Activated naive CD4-positive, alpha-beta T cell treated with anti-CD3 and anti-CD28 coated beads for 36 hours (primary cell): Measurements from ENCODE around the gene UCKL1. TPM values are rescaled to one million over a fixed set of nuclear protein-coding genes. Genes with fewer than 3 reads are reported as not detected.
"Not testable (repeated sequence)": the region's sequence is repeated elsewhere in the genome, so short reads cannot be mapped to it uniquely, and the experiment has no call there.

Experiments used
- CTCF ChIA-PET: fragments of 350-600 bp; sonication (Branson Sonifier 250); formaldehyde crosslinking; loops from one replicate; lab custom pipeline; 2021; ENCODE audit warnings: antibody characterized with exemption; lab: Charles Lee
- DNase-seq: peaks from one replicate; pipeline ENCODE4 v3.0.0-alpha.2; 2020
- H3K27ac Mint-ChIP-seq: one replicate; pipeline ENCODE4 v1.8.0; 2021; ENCODE audit warnings: mild to moderate bottlenecking, mixed read lengths
- H3K27me3 Mint-ChIP-seq: one replicate; pipeline ENCODE4 v1.8.0; 2021; ENCODE audit warnings: low read depth, mixed read lengths
- H3K36me3 Mint-ChIP-seq: one replicate; pipeline ENCODE4 v1.8.0; 2021; ENCODE audit warnings: low read depth, mixed read lengths
- H3K4me1 Mint-ChIP-seq: one replicate; pipeline ENCODE4 v1.8.0; 2021; ENCODE audit warnings: low read depth, mixed read lengths
- H3K4me3 Mint-ChIP-seq: one replicate; pipeline ENCODE4 v1.8.0; 2021; ENCODE audit warnings: mild to moderate bottlenecking, moderate library complexity, mixed read lengths
- H3K9me3 Mint-ChIP-seq: one replicate; pipeline ENCODE4 v1.8.0; 2021; ENCODE audit warnings: mixed read lengths
- intact Hi-C: fragments of 100-400 bp; cut with micrococcal nuclease; formaldehyde crosslinking; loops from one replicate; pipeline ENCODE4 v1.15.1; 2023
- total RNA-seq, 2 experiments: library from RNA; stranded (reverse); gene quantifications; one replicate each; pipeline ENCODE4 v1.2.3, GENCODE V29; 2021

Gene UCKL1
- total RNA-seq, 2 experiments from 2014 or later = 23.3 to 23.9 TPM

GRCh38 chr20:63962426-63963347 lies 6.5 kb upstream of the UCKL1 start:
- CTCF ChIA-PET = interaction anchor here (1.3 kb wide), 1 partner anchor 11 kb away, joined by 4 read pairs; no protein-coding TSS in a partner anchor
- H3K27ac Mint-ChIP-seq = no peak overlapping the region
- intact Hi-C loops = no loop called here
- H3K36me3 Mint-ChIP-seq = peaks cover 8% of the 10 kb centered on the region
- H3K27me3 Mint-ChIP-seq = no peaks in the 10 kb centered on the region
- H3K9me3 Mint-ChIP-seq = no peaks in the 10 kb centered on the region
- no peak overlapping the region for H3K4me3 Mint-ChIP-seq
- no peak for DNase-seq
- H3K4me1 Mint-ChIP-seq = peaks cover 6% of the 10 kb centered on the region

GRCh38 chr20:63961664-63962425 lies 5.6 kb upstream of the UCKL1 start:
- intact Hi-C loops = no loop called here

GRCh38 chr20:63960654-63961621 lies 4.7 kb upstream of the UCKL1 start:
- H3K27ac Mint-ChIP-seq, H3K4me3 Mint-ChIP-seq, H3K36me3 Mint-ChIP-seq, DNase-seq, H3K9me3 Mint-ChIP-seq, H3K27me3 Mint-ChIP-seq, intact Hi-C loops: not testable (repeated sequence)
- CTCF ChIA-PET = interaction anchor here (1.3 kb wide), 1 partner anchor 13 kb away, joined by 4 read pairs; no protein-coding TSS in a partner anchor
- peaks cover 15% of the 10 kb centered on the region for H3K4me1 Mint-ChIP-seq

More at GRCh38 chr20:63961664-63962425, 5.6 kb upstream of the UCKL1 start:
- DNase-seq = no peak
- peaks cover 8% of the 10 kb centered on the region for H3K36me3 Mint-ChIP-seq
- no peaks in the 10 kb centered on the region for H3K27me3 Mint-ChIP-seq
- H3K4me3 Mint-ChIP-seq = no peak overlapping the region
- CTCF ChIA-PET = interaction anchor here (0.5 to 1.3 kb wide), 2 partner anchors 12 to 51 kb away, joined by 4 to 5 read pairs; no protein-coding TSS in a partner anchor
- peaks cover 13% of the 10 kb centered on the region for H3K4me1 Mint-ChIP-seq
- no peaks in the 10 kb centered on the region for H3K9me3 Mint-ChIP-seq
- H3K27ac Mint-ChIP-seq = no peak overlapping the region

DNA sequence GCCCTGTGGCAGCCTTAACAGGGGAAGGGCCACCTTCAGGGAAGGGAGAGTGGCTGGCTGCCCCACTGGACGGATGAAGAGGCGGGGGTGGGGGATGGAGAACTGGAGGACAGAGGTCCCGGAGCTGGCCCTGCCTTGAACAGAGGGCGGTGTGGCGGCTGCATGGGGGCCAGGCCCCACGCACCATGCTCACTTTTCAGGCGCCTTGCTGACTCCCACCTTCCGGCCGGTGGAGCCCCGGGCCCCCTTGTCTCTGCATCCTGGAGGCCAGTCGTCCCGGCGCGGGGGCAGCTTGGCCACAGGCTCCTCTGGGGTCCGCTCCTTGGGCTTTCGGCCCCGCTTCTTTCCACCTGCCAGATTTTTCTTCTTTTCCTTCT lies 3.5 kb upstream of the UCKL1 start:
- H3K4me3 Mint-ChIP-seq = no peak overlapping the region
- intact Hi-C loops = loop anchor here (5.0 kb wide), 1 partner anchor 302 kb away; the partner anchor contains the start of gene RTEL1

DNA sequence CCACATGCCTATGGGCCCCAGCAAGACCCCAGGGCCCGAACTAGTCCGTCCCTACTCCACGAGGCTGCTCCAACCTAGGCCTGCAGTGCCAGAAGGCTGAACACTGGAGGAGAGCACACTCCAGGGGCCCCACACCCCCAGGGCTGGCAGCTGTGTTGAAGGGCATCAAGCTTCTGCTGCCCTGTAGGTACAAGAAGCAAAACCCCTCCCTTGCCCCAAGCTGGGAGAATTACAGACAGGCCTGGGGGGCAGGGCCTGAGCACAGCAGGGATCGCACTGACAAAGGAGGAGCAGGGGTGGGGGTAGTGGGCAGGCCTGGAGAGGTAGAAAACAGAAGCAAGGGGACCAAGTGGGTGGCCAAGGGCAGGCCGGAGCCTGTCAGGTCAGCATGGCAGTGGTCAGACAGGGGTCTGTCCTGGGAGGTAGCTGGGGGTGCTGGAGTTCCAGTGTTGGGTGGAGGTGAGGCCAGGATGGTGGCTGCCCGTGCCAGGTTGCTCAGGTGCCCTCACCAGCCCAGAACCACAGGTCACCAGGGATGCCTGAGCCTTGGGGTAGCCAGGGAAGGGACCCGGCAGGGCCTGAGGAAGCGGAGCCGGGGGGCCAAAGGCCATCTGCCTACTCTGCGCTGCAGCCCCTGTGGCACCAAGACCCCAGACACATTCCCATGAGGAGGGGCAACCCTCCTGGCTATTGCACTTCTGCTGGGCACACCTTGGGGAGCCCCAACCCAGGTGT lies 2.9 kb upstream of the UCKL1 start:
- H3K27ac Mint-ChIP-seq = no peak overlapping the region
- DNase-seq = no peak

More for the DNA sequence above, 3.5 kb upstream of the UCKL1 start:
- no peaks in the 10 kb centered on the region for H3K9me3 Mint-ChIP-seq
- H3K27ac Mint-ChIP-seq = no peak overlapping the region
- peaks cover 20% of the 10 kb centered on the region for H3K4me1 Mint-ChIP-seq
- CTCF ChIA-PET = no interaction called here
- no peak for DNase-seq
- H3K27me3 Mint-ChIP-seq = no peaks in the 10 kb centered on the region
- peaks cover 8% of the 10 kb centered on the region for H3K36me3 Mint-ChIP-seq

GRCh38 chr20:63958471-63958870 lies 2.3 kb upstream of the UCKL1 start:
- Mint-ChIP-seq H3K9me3 (no peaks in the 10 kb centered on the region), H3K27ac (peak overlapping the region; percentile 85), H3K4me1 (peaks cover 32% of the 10 kb centered on the region), H3K27me3 (no peaks in the 10 kb centered on the region), H3K4me3 (no peak overlapping the region), H3K36me3 (peaks cover 9% of the 10 kb centered on the region)
- intact Hi-C loops = loop anchor here (5.0 kb wide), 1 partner anchor 301 kb away; the partner anchor contains the start of gene RTEL1
- DNase-seq = no peak
- CTCF ChIA-PET = no interaction called here

More for the DNA sequence above, 2.9 kb upstream of the UCKL1 start:
- H3K36me3 Mint-ChIP-seq = peaks cover 8% of the 10 kb centered on the region
- CTCF ChIA-PET = no interaction called here
- H3K27me3 Mint-ChIP-seq = no peaks in the 10 kb centered on the region
- no peaks in the 10 kb centered on the region for H3K9me3 Mint-ChIP-seq
- peaks cover 26% of the 10 kb centered on the region for H3K4me1 Mint-ChIP-seq
- intact Hi-C loops = loop anchor here (5.0 kb wide), 1 partner anchor 302 kb away; the partner anchor contains the start of gene RTEL1
- no peak overlapping the region for H3K4me3 Mint-ChIP-seq

DNA sequence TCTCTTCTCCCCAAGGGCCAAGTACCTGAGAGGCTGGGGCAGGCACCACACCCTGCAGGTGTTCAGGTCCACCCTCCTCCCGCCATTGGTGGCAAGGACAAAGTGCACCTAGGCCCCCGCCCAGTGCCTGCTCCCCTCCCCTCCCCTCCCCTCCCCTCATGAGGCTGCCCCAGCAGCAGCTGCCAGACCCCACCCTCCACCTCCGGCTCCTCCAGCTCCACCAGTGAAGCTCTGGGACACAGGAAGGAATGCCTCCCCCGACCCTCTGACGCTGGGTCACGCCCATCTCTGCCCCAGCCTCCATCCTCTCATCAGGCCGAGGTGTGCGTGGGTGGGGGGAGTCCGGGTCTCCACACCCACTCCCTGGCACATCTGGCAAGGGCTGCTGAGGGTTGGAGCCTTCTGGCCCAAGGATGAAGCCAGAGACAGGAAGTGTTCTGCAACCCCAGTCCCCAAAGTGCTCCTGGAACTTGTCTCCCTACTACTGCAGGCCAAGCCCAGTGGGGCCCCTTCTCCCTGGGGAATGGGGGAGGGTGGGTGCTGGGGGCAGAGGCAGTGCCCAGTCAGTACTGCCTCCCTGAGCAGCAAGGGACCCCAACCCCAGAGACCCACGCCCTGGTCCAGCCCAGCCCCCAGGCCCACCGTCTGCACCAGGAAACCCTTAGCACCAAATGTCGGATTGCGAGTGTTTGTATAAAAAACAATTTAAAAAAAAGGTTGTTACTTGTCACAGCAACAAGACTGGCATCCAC lies 1.6 kb upstream of the UCKL1 start:
- H3K4me3 Mint-ChIP-seq = peak overlapping the region; percentile 21
- H3K9me3 Mint-ChIP-seq = no peaks in the 10 kb centered on the region
- peaks cover 36% of the 10 kb centered on the region for H3K4me1 Mint-ChIP-seq
- H3K36me3 Mint-ChIP-seq = peaks cover 8% of the 10 kb centered on the region
- CTCF ChIA-PET = interaction anchor here (0.5 to 1.0 kb wide), 2 partner anchors 20 to 308 kb away, joined by 3 read pairs; no protein-coding TSS in a partner anchor
- DNase-seq = peak; percentile 49
- no peaks in the 10 kb centered on the region for H3K27me3 Mint-ChIP-seq
- H3K27ac Mint-ChIP-seq = peak overlapping the region; percentile 85
- intact Hi-C loops = loop anchor here (1.0 to 5.0 kb wide), 7 partner anchors 19 to 331 kb away; partner anchors contain the start of genes DNAJC5, GMEB2, RTEL1 and TPD52L2

DNA sequence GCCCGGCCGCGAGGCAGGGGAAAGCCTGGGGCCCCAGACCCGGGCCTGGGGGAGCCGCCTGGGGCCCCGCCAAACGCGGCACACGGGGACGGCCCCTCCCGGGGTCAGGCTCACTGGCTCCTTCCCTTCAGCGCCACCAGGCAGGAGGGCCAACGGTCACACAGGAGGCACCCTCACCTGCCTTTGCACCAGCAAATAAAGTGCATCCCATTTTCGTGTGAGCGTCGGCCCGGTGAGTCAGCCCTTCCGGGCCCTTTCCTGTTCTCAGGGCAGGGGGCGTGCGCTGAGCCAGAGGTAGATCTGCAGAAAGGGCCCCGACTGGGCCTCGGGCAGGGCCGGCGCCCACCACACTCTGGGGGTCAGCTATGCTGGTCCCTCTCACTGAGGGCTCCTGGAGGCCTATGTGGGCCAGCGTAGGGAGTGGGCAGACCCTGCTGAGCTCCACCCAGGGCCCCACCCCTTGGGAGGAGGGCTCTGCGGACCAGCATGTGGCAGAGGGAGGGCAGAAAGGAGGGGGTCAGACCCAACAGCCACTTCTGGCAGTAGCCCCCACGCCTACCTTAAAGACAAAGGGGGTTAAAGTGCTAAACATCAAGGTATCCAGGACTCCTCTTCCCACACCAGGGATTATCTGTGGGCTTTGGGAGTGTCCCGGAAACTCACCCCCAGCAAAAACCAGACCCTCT lies 931 bp upstream of the UCKL1 start:
- H3K4me3 Mint-ChIP-seq = peak overlapping the region; percentile 74
- intact Hi-C loops = loop anchor here (1.0 to 5.0 kb wide), 7 partner anchors 20 to 330 kb away; partner anchors contain the start of genes DNAJC5, GMEB2, RTEL1 and TPD52L2
- peak overlapping the region; percentile 85 for H3K27ac Mint-ChIP-seq
- peaks cover 39% of the 10 kb centered on the region for H3K4me1 Mint-ChIP-seq
- H3K36me3 Mint-ChIP-seq = peaks cover 7% of the 10 kb centered on the region
- H3K9me3 Mint-ChIP-seq = no peaks in the 10 kb centered on the region
- CTCF ChIA-PET = interaction anchor here (0.5 to 1.0 kb wide), 3 partner anchors 21 to 307 kb away, joined by 3 to 4 read pairs (median 3); partner anchors contain the start of gene PRPF6
- no peaks in the 10 kb centered on the region for H3K27me3 Mint-ChIP-seq
- DNase-seq = peak; percentile 88

DNA sequence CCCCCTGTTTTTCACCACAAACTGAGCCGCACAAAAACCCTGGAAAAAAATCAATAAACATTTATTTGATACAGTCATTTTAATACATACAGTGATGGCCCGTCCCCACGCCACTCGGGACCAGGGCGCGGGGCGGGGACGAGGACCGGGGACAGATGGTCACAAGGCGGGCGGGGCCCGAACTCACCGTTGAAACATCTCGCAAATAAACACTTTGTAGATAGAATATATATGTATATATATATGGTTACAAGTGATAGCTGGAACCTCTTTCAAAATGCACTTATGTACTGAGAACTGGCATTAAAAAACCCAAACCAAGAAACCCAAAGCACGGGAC lies 418 bp upstream of the UCKL1 start:
- peak overlapping the region; percentile 85 for H3K27ac Mint-ChIP-seq
- no peak for DNase-seq
- CTCF ChIA-PET = interaction anchor here (1.0 kb wide), 2 partner anchors 21 to 24 kb away, joined by 3 to 4 read pairs; partner anchors contain the start of gene PRPF6
- intact Hi-C loops = loop anchor here (1.0 to 5.0 kb wide), 10 partner anchors 21 to 419 kb away; partner anchors contain the start of genes ARFRP1, DNAJC5, GMEB2 and PTK6
- no peaks in the 10 kb centered on the region for H3K27me3 Mint-ChIP-seq
- H3K36me3 Mint-ChIP-seq = peaks cover 7% of the 10 kb centered on the region
- no peaks in the 10 kb centered on the region for H3K9me3 Mint-ChIP-seq
- H3K4me1 Mint-ChIP-seq = peaks cover 39% of the 10 kb centered on the region
- peak overlapping the region; percentile 74 for H3K4me3 Mint-ChIP-seq
